HT-29 (cell line): ENCODE data around the gene RABL6. TPM values are rescaled to one million over a fixed set of nuclear protein-coding genes. Genes with fewer than 3 reads are reported as not detected.
"Not testable (repeated sequence)": the region's sequence is repeated elsewhere in the genome, so short reads cannot be mapped to it uniquely, and the experiment has no call there.

Experiments used
- DNase-seq: peaks from one replicate; pipeline ENCODE4 v3.0.0-alpha.2; 2015; ENCODE audit warnings: low spot score
- total RNA-seq: library from RNA; depleted of rRNA; stranded (reverse); fragments of >200 nt; shearing (Covaris generic); gene quantifications from 2 replicates; pipeline ENCODE4 v1.2.3, GENCODE V29; 2014

Gene RABL6
- total RNA-seq, 1 experiment from 2014 or later = 247 TPM

DNA sequence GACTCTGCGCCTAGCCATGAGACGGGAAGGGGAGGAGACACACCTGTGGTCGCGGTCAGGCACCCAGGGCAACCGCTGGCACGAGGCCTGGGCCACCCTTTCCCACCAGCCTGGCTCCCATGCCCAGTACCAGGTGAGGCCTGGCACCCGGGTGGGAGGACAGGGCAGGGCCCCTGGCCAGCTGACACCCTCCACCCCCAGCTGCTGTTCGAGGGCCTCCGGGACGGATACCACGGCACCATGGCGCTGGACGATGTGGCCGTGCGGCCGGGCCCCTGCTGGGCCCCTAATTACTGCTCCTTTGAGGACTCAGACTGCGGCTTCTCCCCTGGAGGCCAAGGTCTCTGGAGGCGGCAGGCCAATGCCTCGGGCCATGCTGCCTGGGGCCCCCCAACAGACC lies 49.4 kb downstream of the RABL6 start:
- DNase-seq = no peak

DNA sequence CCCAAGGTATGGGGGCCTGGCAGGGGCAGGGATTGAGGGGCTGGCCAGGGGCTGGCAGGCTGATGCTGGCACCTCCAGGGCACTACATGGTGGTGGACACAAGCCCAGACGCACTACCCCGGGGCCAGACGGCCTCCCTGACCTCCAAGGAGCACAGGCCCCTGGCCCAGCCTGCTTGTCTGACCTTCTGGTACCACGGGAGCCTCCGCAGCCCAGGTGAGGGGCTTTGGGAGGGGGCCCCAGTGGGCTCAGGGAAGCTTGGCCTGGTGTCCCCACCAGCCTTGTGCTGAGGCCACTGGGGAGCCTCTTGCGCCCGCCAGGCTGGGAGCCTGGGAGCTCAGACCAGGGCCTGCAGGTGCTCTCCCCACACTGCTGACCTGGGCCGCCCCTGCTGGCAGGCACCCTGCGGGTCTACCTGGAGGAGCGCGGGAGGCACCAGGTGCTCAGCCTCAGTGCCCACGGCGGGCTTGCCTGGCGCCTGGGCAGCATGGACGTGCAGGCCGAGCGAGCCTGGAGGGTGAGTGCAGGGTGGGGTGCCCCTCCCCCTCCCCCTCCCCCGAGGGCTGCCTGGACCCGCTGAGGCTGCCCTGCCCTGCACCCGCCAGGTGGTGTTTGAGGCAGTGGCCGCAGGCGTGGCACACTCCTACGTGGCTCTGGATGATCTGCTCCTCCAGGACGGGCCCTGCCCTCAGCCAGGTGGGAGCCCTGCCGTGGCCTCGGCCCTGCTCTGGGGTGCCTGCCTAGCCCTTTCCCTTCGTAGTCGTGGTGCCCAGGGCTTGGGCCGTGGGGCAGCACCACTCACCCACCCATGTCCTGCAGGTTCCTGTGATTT lies 50.0 kb downstream of the RABL6 start:
- no peak for DNase-seq

DNA sequence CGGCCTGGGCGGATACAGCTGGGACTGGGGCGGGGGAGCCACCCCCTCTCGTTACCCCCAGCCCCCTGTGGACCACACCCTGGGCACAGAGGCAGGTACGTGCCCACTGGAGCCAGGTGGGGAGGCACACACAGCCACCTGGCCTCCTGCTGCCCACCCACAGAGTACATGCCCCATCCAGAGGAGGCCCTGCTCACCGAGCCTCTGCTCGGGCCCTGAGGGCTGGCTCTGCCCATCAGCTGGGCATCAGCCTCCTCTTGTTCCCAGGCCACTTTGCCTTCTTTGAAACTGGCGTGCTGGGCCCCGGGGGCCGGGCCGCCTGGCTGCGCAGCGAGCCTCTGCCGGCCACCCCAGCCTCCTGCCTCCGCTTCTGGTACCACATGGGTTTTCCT lies 50.7 kb downstream of the RABL6 start:
- DNase-seq = no peak

DNA sequence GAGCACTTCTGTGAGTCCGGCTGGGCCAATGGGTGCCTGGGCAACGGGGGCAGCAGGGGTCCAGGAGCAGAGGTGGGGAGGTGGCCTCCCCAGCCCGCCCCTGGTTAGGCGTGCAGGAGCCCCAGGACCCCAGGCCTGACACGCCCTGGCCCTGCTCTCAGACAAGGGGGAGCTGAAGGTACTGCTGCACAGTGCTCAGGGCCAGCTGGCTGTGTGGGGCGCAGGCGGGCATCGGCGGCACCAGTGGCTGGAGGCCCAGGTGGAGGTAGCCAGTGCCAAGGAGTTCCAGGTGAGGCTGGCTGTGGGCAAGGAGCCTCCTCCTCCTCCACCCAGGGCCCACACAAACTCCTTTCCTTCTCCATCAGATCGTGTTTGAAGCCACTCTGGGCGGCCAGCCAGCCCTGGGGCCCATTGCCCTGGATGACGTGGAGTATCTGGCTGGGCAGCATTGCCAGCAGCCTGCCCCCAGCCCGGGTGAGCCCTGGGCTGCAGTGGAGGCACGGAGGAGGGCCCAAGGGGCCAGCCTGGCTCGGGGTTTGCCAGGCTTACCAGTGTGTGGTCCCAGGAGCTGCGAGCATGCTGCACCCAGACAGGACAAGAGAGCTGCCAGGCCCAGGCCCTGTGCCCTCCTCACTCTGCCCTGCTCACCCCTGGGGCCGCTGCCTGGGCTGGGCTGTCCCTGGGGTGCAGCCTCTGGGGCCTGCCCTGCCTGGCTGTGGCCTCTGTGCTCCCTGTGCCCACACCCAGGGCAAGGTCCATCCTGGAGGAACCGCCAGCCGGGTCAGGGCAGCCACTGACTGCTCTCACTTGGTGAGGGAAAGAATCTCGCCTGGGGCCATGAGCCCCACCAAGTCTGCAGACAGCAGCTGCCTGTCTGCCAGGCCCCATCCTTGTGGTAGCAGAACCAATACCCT lies 51.4 kb downstream of the RABL6 start:
- peak; percentile 82 for DNase-seq

DNA sequence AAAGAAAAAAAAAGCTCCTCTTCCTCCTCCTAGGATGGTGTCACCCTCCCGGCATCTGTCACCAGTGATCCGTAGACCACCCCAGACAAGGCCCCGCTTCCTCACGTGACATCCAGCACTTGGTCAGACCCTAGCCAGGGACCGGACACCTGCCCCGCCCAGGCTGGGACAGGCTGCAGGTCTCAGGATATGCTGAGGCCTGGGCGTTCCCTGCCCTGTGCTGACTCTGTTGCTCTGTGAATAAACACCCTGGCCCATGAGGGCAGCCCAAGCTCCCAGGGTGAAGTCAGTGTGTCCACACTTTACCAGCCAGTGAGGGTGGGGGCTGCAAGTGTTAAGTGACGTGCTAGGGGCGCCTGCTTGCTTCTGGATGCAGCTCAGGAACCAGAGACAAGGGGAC lies 52.8 kb downstream of the RABL6 start:
- no peak for DNase-seq

DNA sequence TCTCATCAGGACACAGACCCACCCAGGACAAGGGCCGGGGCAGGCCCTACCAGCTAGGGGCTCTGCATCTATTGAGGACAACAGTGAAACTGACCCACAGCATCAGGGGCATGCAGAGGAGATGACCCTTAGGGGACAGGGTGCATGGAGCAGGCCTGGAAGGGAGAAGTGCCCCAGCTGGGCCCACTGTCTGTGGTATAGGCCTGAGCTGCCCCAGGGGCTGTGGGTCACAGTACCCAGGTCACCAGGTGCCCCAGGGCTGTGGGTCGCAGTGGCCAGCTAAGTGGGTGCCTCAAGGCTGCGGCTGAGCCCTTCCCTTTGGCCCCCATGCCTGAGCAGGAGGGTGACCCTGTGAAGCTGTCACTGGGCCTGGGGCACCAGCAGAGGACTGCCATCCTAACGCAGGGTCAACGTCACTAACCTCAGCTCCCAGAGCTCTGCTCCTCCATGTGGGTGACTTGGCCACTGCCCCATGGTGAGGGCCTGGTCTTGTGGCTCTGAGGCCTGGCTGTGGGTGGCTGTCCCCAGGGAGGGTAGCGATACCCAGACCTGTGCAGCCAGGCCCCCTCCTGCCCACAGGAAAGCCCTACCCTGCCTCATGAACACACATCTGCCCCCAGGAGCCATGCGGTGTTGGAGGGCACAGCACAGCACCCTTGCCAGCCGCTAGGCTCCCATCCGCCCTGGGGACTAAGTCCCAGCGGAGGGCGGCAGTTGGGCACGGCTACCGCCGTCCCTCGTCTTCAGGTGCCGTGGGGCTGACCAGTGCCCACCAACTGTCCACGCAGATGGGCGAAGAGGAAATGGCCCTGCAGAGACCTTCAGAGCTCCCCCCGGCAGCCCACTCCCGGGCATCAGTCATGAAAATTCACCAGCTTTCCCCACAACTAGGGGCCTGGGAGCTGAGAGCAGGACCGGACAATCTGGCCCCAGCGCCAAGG lies 53.5 kb downstream of the RABL6 start:
- no peak for DNase-seq

DNA sequence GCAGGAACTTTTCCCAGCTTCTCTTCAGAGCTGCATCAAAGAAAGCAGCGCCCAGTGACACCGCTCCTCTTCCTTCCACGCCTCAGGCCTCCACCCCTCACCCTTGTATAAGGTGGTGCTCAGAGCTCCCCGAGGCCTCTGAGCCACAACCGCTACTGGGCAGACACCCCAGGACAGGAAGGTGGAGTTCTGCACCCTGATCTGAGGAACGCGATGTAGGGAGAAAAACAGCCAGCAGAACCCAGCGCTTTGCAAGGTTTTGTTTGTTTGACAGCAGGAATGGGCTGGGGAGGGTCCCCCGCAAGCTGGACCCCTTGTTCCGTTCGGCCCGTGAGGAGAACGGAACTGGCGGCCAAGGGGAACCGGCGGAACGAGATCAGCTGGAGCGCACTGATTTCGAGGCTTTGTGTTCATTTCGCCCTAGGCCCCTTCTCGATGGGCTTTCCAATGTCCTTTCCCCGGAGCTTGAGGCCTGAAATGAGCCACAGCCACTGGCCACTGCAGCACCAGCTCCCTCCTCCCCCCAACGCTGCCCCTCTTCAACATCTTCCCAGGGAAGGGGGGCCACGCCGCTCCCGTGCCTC lies 54.2 kb downstream of the RABL6 start:
- no peak for DNase-seq

DNA sequence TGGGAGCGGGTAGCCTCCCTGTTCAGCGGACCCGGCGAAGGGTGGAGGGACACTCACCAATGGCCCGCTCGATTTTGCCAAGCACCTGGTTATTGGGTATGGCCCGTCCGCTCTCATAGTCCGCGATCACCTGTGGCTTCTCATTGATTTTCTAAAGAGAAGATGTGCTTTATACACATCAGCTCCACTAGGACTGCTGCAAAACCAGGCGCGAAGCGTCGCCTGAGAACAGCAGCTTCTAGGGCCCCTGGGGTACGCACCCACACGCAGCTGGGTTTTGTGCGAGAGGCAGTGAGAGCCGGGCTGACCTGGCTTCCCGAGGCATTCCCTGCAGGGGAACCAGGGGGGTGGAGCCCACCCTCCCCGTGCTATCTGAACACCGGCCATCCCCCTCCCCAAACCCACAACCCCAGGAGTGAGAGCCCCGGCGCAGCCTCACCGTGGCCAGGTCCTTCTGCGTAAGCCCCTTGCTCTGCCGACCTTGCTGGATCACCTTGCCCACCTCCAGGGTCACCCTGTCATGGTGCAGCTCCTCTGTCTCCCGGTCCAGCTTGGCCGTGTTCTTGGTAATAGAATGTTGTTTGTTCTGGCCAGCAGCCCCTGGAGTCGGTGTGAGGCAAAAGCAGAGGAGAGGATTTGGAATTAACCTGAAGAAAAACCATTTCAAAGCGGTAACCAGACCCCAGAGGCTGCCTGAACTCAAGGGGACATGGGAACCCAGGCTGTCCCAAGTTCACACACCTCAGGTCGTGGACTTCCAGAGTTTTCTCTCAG lies 55.3 kb downstream of the RABL6 start:
- DNase-seq = no peak

DNA sequence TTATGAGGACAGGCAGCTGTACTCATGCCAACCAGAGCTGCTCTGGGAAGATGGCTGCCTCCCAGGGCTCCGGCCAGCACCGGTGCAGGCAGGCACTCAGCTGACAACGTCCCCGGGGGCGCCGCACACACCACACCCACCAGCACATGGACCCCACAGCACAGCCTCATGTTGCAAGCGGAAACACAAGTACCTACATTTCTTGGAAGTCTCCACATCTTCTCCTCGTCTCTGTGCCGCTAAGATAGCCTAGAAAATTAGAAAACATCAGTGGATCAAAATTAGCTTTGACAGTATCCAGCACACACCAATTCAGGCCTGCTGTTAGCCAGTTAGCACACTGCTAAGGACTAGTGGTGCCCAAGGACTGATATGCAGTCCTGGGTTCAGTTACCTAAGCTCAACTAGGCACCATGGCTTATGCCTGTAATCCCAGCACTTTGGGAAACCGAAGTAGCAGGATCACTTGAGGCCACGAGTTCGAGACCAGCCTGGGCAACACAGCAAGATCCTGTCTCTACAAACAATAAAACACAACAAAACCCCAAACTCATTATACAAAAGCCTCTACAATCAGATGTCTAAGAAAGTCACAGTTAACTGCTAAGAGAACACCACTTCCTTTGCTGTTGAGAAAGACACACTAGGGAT lies 56.0 kb downstream of the RABL6 start:
- no peak for DNase-seq

DNA sequence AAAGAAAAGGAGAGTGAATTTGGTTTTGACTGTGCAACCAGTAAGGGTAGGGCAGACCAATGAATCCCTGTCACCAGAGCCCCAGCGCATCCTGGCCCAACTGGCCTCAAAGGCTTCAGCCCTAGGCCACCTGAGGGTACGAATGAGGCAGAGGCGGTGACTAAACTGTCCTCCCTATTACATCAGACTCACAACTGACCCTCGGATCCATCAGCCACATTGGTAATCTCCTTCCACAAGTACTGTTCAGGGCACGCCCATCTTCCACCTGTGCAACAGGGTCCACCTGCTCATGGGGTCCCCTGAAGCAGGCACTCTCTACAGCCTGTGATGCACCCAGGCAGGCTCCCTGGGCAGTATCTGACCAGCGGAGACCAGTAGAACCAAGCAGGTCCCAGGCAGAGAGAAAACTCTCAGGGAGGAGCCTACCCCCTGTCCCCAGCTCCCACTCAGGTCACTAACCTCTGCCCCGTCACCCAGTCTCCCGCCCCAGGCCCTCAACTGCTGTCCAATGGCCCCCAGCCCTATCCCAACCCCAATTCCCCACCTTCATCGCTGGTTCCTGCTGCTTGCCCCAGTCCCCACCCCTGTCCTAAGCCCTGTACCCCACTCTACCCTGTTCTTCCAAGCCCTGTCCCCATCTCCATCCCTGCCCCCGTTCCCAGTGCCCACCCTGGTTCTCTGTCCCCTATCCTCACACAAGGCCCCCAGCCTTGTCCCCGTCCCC lies 57.5 kb downstream of the RABL6 start:
- no peak for DNase-seq

DNA sequence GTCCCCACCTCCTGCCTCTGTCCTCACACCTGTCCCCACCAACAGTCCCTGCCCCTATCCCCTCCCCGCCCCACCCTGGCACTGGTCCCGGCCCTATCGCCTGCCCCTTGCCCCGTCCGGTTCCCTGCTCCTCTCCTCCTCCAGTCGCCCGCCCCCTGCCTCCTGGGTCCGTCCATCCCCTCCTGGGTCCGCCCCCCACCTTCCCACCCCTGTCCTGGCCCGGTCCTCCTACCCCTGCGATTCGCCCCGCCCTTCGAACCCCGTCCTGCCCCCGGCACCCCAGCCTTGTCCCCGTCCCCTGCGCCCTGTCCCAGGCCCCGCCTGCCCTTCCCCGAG lies 58.0 kb downstream of the RABL6 start:
- DNase-seq = no peak

DNA sequence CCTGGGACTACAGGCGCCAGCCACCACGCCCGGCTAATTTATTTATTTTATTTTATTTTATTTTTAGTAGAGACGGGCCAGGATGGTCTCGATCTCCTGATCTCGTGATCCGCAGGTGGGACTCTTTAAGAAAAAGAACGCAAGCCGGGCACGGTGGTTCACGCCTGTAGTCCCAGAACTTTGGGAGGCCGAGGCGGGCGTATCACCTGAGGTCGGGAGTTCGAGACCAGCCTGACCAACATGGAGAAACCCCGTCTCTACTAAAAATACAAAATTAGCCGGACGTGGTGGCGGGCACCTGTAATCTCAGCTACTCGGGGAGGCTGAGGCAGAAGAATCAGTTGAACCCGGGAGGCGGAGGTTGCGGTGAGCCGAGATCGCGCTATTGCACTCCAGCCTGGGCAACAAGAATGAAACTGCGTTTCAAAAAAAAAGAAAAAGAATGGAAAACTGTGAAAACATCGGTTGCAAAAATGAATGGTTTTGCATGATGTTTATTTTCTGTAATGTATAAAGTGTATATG lies 59.2 kb downstream of the RABL6 start:
- not testable (repeated sequence) for DNase-seq

DNA sequence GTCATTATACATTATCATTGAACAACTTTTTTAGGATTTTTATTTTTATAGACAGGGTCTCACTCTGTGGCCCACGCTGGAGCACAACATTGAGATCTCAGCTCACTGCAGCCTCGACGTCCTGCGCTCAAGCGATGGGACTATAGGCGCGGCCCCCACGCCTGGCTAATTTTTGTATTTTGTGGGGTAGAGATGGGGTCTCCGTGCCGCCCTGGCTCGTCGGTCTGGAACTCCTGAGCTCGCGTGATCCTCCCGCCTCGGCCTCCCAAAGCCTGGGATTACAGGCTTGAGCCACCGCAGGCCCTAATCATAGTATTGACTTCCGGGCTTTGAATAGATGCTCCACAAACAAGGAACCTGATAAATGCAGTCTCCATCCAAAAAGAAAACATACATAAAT lies 59.7 kb downstream of the RABL6 start:
- DNase-seq = no peak

DNA sequence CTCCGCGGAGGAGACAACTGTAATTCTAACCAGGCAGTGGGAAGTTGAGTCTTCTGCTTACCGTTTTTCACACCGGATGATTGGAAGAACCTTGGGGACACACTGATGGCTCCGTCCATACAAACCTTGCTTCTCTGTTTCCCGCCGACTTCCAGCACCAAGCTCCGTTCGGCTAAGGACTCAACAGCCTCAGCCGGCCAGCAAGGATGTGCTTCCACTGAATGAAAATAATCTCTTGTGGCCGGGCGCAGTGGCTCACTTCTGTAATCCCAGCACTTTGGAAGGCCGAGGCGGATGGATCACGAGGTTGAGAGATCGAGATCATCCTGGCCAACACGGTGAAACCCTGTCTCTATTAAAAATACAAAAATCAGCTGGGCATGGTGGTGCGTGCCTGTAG lies 60.2 kb downstream of the RABL6 start:
- DNase-seq = no peak

DNA sequence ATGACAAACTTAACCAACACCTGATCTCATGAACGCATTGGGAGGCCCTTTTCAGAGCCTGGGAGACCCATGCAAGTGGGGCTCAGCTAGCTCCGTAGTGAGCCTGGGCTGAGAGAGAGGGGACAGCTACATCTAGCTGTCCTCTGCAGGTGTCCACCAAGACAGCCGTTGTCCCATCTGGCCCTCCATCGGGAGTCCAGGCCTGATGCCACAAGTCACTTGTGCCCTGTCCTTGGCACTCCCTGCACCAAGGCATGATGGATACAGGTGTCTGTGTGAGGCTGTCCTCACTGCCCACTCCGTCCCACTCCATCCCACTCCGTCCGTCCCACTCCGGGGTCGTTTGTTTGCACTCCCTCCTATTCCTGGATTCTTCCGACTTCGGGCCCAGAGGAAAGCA lies 60.9 kb downstream of the RABL6 start:
- DNase-seq = no peak

DNA sequence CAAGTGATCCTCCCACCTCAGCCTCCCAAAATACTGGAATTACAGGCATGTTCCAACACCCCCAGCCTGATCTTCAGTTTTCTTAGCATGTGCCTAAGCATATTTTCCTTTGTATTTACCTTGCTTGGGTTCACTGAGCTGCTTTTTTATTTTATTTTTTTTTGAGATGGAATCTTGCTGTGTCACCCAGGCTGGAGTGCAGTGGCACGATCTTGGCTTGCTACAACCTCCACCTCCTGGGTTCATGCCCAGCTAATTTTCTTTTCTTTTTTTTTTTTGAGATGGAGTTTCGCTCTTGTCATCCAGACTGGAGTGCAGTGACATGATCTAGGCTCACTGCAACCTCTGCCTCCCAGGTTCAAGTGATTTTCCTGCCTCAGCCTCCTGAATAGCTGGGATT lies 61.9 kb downstream of the RABL6 start:
- DNase-seq = not testable (repeated sequence)

DNA sequence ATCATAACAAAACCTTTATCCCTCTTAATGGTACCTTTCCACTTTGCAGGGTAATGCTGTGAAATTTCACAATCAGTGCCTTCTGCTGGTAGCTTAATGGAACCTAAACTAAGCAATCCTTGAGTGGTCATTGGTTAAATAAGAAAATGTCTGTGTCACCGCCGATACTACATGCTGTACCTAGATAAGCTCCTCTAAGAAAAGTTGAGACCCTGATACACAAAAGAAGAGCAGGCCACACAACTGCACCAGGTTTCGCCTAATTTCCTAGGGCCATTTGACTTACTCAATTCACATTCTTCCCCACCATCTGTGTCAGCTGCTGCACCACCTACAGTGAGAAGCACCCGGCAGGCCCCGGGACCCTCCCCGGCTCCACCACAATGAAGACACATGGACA lies 67.4 kb downstream of the RABL6 start:
- DNase-seq = no peak

DNA sequence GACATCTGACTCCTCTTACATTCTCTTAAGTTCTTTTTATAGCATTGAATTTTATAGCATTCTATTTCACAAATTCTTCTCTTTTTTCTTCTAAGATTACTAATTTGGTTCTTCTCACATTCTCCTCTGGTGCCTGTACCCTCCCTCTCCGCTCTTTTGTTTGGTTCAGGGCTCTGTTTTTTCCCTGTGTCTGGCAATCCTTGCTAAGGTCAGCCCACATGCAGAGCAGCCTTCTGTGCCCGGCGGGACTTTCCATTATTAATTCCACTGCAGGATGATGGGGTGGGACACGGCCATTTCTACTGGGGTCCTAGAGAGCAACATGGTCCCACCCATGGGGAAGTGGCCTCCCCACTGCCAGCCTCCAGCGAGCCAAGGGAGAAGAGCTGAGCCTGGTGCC lies 68.7 kb downstream of the RABL6 start:
- no peak for DNase-seq

DNA sequence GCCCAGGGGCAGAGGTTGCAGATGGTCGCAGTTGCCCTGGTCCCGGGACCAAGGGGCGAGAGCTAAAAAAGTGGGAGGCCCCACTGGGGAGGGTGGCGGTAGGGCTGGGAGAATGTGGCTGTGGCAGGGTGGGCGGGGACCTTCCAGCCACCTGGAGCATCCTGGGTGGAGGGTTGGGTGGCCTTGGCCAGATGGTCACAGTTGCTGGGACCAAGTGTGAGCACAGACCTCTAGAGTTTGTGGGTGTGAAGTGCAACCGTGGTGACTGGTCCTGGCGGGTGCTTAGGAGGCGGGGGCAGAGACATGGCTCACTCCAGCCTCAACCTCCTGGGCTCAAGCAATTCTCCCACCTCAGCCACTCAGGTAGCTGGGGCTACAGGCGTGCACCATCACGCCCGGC lies 72.9 kb downstream of the RABL6 start:
- no peak for DNase-seq
